LNCAP (cell line): Measurements from ENCODE around the gene MFAP4.

Experiments used
- TF ChIP-seq, protein P1 (sequence below): fragments of 450-650 bp; IDR thresholded peaks from 2 replicates; pipeline ENCODE4 v1.5.1; 2017; ENCODE audit warnings: mild to moderate bottlenecking

Gene MFAP4

DNA sequence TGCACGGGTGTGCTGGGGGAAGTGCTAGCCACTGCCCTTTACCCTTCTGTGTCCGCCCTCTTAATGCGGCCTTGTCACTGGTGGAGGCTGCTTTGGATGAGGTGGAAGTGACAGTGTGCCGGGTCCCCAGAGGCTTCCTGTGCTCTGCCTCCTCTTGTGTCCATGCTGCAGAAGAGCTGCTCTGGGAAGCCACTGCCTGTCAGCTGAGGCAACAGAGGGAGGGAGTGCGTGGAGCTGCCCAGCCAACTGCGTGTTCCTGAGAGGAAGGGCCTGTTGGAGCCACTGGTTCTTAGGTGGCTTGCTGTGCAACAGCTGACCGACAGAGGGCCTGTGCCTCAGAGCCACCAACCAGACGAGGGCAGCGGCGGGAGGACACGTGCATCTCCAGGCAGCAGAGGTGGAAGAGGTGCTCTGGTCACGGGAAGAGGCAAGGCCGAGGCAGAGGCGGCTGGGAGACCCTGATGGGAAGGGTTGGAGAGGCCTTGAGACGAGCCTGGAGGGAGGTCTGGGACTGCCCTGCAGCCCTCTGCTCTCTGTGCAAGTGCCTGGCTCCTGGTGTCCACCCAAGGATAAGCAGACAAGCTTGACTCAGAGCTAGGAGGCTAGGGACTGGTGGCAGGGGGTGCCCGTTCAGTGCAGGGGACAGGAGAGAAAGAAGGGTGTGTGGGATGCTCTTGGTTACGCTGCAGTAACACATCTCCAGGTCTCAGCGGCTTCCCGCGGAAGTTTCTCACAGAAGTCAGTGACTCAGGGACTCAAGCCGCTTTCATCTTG, 49.9 kb downstream of the MFAP4 start:
- TF ChIP-seq, protein P1, sequence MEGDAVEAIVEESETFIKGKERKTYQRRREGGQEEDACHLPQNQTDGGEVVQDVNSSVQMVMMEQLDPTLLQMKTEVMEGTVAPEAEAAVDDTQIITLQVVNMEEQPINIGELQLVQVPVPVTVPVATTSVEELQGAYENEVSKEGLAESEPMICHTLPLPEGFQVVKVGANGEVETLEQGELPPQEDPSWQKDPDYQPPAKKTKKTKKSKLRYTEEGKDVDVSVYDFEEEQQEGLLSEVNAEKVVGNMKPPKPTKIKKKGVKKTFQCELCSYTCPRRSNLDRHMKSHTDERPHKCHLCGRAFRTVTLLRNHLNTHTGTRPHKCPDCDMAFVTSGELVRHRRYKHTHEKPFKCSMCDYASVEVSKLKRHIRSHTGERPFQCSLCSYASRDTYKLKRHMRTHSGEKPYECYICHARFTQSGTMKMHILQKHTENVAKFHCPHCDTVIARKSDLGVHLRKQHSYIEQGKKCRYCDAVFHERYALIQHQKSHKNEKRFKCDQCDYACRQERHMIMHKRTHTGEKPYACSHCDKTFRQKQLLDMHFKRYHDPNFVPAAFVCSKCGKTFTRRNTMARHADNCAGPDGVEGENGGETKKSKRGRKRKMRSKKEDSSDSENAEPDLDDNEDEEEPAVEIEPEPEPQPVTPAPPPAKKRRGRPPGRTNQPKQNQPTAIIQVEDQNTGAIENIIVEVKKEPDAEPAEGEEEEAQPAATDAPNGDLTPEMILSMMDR, result no peak

DNA sequence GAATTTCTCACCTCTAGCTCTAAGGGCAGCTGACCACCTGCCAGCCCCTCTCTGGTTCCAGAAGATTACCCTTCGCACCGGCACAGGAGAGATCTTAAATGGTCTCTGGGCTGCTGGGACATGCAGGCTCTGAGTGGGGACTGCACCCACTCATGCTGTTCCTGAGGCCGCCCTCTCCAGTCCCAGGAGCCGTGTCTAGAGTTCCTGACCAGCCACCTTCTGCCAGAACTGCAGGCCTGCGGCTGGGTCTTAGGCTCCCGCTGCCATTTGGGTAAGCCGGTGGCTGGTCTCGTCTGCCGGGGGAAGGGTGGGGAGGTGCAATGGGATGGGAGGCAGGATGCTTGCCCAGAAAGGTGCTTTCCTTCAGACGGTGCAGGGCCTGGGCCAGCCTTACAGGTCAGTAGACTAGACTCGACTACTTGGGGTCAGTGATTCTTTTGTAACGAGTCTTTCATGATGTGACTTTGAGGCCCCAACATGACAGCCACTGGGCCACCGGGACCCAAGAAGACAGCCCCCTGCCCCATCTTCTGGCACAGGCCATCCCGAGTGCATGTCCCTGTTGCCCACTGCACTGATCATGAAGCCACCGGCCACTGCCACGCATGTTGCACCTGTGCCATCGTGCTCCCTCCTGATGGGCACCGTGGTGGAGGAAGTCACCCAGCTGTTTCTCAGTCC, 50.9 kb downstream of the MFAP4 start:
- TF ChIP-seq, protein P1, result no peak

DNA sequence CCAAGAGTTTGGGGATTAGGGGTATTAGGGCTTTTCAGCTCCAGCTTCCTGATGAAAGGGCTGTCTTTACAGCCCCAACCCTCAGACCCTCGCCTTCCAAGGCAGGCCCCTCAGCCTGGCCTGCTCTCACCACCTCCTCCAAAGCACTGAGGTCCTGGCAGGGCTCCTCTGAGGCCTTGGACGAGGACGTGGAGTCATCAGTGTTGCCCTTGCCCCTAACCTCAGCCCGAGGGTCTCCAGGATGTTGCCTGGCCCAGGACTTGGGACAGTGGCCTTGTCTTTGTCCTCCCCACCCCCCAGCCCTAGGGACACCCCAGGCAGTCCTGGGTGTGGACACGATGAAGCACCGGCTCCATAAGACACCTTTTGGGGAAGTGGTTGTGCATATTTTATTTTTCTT, 52.7 kb downstream of the MFAP4 start:
- TF ChIP-seq, protein P1, result no peak

DNA sequence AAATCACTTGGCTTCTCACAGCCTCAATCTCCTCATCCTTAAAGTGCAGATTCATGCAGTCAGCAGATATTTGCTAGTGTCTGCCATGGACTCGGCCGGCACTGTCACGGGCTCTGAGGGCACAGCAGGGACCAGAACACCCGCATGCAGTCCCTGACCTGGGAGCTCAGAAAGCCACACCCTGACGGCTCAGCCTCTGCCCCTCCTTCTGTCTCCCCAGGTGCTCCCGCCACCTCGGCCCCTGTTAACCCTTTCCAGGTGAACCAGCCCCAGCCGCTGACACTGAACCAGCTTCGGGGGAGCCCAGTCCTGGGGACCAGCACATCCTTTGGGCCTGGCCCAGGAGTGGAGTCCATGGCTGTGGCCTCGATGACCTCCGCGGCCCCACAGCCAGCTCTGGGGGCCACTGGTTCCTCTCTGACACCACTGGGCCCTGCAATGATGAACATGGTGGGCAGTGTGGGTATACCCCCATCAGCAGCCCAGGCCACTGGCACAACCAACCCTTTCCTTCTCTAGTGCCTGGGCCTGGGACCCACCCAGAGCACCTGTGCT, 53.2 kb downstream of the MFAP4 start:
- TF ChIP-seq, protein P1, result no peak
